NCI-H2107 treated with DMSO at 0.1 percent for 48 hours (cell line): ENCODE data around the gene TNS2.

Experiments used
- DNase-seq: peaks from one replicate; lab custom pipeline; 2025; ENCODE audit not compliant: unreplicated experiment; lab: John Stamatoyannopoulos, UW

Gene TNS2

GRCh38 chr12:53042607-53043454, 7.0 kb upstream of the TNS2 start:
- no peak for DNase-seq

- DNase-seq, result no peak
Observed at GRCh38 chr12:53044052-53044581, 5.7 kb upstream of the TNS2 start.

GRCh38 chr12:53044896-53045695, 4.8 kb upstream of the TNS2 start:
- DNase-seq, result no peak

- DNase-seq, result no peak
Observed at GRCh38 chr12:53045696-53046045, 4.2 kb upstream of the TNS2 start.

- peak; percentile 11 for DNase-seq
Observed at GRCh38 chr12:53046655-53047220, 3.1 kb upstream of the TNS2 start.

GRCh38 chr12:53047221-53048032, 2.4 kb upstream of the TNS2 start:
- DNase-seq, result peak; percentile 21

GRCh38 chr12:53048033-53048779, 1.7 kb upstream of the TNS2 start:
- peak; percentile 24 for DNase-seq

GRCh38 chr12:53048780-53049401, 974 bp upstream of the TNS2 start:
- no peak for DNase-seq

- no peak for DNase-seq
Observed at GRCh38 chr12:53050426-53051057, 677 bp downstream of the TNS2 start.

- DNase-seq, result peak; percentile 24
Observed at GRCh38 chr12:53051058-53051880, 1.4 kb downstream of the TNS2 start.

- DNase-seq, result no peak
Observed at GRCh38 chr12:53051881-53052412, 2.1 kb downstream of the TNS2 start.

GRCh38 chr12:53052419-53053217, 2.8 kb downstream of the TNS2 start:
- no peak for DNase-seq

- peak; percentile 86 for DNase-seq
Observed at GRCh38 chr12:53053218-53054111, 3.6 kb downstream of the TNS2 start.

- DNase-seq, result peak; percentile 95
Observed at GRCh38 chr12:53054112-53054878, 4.4 kb downstream of the TNS2 start.

GRCh38 chr12:53055471-53056266, 5.8 kb downstream of the TNS2 start:
- DNase-seq, result no peak
